ENCODE measurements around the gene ASTE1. TPM values are rescaled to one million over a fixed set of nuclear protein-coding genes. Genes with fewer than 3 reads are reported as not detected.

Gene ASTE1
- polyA plus RNA-seq, 4 donors, result 4.5 to 26.2 (median 8.3) TPM

DNA sequence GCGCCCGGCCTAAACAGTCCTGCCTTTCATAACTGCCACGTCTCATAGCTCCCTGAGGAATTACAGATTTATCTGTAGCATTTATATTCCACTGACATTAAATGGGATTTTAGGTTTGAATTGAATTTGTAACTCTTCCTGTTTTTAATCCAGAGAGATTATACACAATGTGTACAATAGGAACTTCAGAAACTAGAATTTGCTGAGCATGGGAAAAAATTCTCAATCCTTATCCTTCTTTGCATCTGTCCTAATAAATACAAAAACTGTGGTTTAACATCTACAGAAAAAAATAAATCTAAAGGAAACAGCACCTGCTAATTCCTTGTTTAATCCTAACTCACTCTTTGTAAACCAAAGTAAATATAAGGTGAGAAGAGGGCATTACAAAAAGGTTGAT lies 2.2 kb upstream of the ASTE1 start:
- no peaks in the 10 kb centered on the region for H3K27me3 ChIP-seq (ENCODE audit: control insufficient read depth in 3 of 3, insufficient read depth in 3 of 3, low read length in 3 of 3)
- DNase-seq (no peak), FAIRE-seq (no peak)
- H3K27ac ChIP-seq (ENCODE audit: low read depth in 1 of 3, low read length in 2 of 3), result no peak overlapping the region
- H3K4me1 ChIP-seq (ENCODE audit: control insufficient read depth in 3 of 3, insufficient read depth in 2 of 3, low read depth in 1 of 3, low read length in 2 of 3), result peaks cover 3 to 10% (median 6%) of the 10 kb centered on the region in 3 donors
- no peaks in the 10 kb centered on the region for H3K9me3 ChIP-seq (ENCODE audit: control insufficient read depth in 2 of 2, insufficient read depth in 1 of 2, low read depth in 1 of 2, low read length in 1 of 2)
- H3K4me3 ChIP-seq (ENCODE audit: low read depth in 1 of 3, low read length in 3 of 3), result no peak overlapping the region
- 90 to 92% (median 92%) methylated on average over 3 of the region's 3 CpGs for WGBS, 3 donors
- H3K36me3 ChIP-seq (ENCODE audit: control insufficient read depth in 3 of 3, insufficient read depth in 2 of 3, low read depth in 1 of 3, low read length in 3 of 3), result no peaks in the 10 kb centered on the region

DNA sequence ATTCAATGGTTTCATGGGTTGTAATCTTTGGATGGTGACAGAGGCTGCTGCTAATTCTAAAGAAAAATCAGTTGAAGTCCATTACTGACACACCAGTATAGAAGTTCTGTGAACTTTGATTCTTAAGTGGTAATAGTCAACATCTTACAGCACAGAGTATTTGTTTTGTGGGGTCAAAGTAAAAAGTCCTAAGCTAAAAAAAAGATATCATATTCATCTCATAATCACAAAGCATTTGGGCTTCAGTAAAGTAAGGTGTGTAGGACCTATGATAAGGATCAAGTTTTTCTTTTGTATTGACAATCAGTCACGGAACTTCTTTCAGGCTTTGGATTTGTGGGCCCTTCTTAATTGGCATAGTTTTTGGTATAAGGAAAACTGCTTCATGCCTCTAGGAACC lies 1.1 kb downstream of the ASTE1 start:
- FAIRE-seq (peak; percentile 77), DNase-seq (peak; percentile 73)
- H3K27me3 ChIP-seq (ENCODE audit: control insufficient read depth in 3 of 3, insufficient read depth in 3 of 3, low read length in 3 of 3), result no peaks in the 10 kb centered on the region
- H3K9me3 ChIP-seq (ENCODE audit: control insufficient read depth in 2 of 2, insufficient read depth in 1 of 2, low read depth in 1 of 2, low read length in 1 of 2), result no peaks in the 10 kb centered on the region
- H3K4me3 ChIP-seq (ENCODE audit: low read depth in 1 of 3, low read length in 3 of 3), result peak overlapping the region in 2 of 3 donors; percentile 63 to 75
- WGBS, 3 donors, result 8 to 57% (median 44%) methylated on average over 1 of the region's 1 CpG
- H3K36me3 ChIP-seq (ENCODE audit: control insufficient read depth in 3 of 3, insufficient read depth in 2 of 3, low read depth in 1 of 3, low read length in 3 of 3), result peaks cover 0 to 5% (median 2%) of the 10 kb centered on the region in 3 donors
- peak overlapping the region; percentile 45 to 95 (median 94) for H3K27ac ChIP-seq (ENCODE audit: low read depth in 1 of 3, low read length in 2 of 3)
- peaks cover 5 to 21% (median 14%) of the 10 kb centered on the region in 3 donors for H3K4me1 ChIP-seq (ENCODE audit: control insufficient read depth in 3 of 3, insufficient read depth in 2 of 3, low read depth in 1 of 3, low read length in 2 of 3)

DNA sequence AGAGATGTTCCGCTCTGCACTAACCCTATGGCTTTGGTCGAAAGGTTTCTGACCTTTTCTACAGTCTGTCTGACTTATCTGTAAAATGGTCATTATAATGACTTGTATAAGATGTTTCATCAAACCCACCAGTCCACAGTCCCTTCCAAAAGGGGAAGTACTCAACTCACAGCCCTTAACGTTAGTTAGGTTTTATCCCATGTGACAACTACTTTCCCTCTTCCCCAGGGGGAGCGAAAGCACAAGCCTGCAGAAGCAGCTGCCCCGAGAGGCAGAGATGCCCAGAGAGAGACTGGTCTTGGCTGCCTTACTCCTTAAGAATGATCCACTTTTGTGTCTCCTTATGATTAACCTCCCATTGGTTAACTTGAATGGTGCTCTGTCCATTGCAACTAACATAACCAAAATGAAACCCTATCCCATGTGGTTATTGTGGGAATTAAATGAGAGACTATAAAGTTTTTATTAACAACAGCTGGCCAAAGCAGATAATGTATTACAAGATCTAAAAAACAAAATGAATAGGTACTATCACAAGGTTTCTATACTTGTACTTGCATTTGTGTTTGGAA lies 6.4 kb downstream of the ASTE1 start:
- no peak for DNase-seq

DNA sequence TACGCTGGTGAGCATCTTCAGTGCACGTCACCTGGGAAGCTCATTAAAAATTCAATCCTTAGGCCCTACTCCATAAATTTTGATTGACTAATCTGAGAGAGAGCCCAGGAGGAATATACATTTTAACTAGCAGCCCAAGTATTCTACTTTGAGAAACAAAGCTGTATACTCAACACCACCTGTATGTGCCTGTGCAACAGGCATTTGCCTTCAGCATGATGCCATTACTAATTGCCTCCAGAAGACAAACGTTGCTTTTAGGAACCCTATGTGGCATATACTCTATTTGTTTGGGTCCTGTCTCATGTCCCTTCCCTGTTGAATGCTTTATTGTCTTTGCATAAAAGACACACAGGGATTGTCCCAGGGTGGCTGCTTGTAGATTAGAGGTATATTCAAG lies 7.7 kb downstream of the ASTE1 start:
- no peaks in the 10 kb centered on the region for H3K27me3 ChIP-seq (ENCODE audit: control insufficient read depth in 3 of 3, insufficient read depth in 3 of 3, low read length in 3 of 3)
- WGBS, 3 donors, result 83 to 91% (median 89%) methylated on average over 3 of the region's 3 CpGs
- H3K4me3 ChIP-seq (ENCODE audit: low read depth in 1 of 3, low read length in 3 of 3), result no peak overlapping the region
- H3K4me1 ChIP-seq (ENCODE audit: control insufficient read depth in 3 of 3, insufficient read depth in 2 of 3, low read depth in 1 of 3, low read length in 2 of 3), result peaks cover 5 to 17% (median 14%) of the 10 kb centered on the region in 3 donors
- DNase-seq (no peak), FAIRE-seq (no peak)
- no peak overlapping the region for H3K27ac ChIP-seq (ENCODE audit: low read depth in 1 of 3, low read length in 2 of 3)
- H3K36me3 ChIP-seq (ENCODE audit: control insufficient read depth in 3 of 3, insufficient read depth in 2 of 3, low read depth in 1 of 3, low read length in 3 of 3), result peaks cover 5 to 15% (median 8%) of the 10 kb centered on the region in 3 donors
- no peaks in the 10 kb centered on the region for H3K9me3 ChIP-seq (ENCODE audit: control insufficient read depth in 2 of 2, insufficient read depth in 1 of 2, low read depth in 1 of 2, low read length in 1 of 2)

More for the DNA sequence above, 6.4 kb downstream of the ASTE1 start:
- H3K9me3 ChIP-seq (ENCODE audit: control insufficient read depth in 2 of 2, insufficient read depth in 1 of 2, low read depth in 1 of 2, low read length in 1 of 2), result no peaks in the 10 kb centered on the region
- H3K27ac ChIP-seq (ENCODE audit: low read depth in 1 of 3, low read length in 2 of 3), result no peak overlapping the region
- FAIRE-seq, result no peak
- H3K4me1 ChIP-seq (ENCODE audit: control insufficient read depth in 3 of 3, insufficient read depth in 2 of 3, low read depth in 1 of 3, low read length in 2 of 3), result peaks cover 5 to 18% (median 17%) of the 10 kb centered on the region in 3 donors
- no peak overlapping the region for H3K4me3 ChIP-seq (ENCODE audit: low read depth in 1 of 3, low read length in 3 of 3)
- H3K27me3 ChIP-seq (ENCODE audit: control insufficient read depth in 3 of 3, insufficient read depth in 3 of 3, low read length in 3 of 3), result no peaks in the 10 kb centered on the region
- 79 to 87% (median 86%) methylated on average over 5 of the region's 5 CpGs for WGBS, 3 donors
- H3K36me3 ChIP-seq (ENCODE audit: control insufficient read depth in 3 of 3, insufficient read depth in 2 of 3, low read depth in 1 of 3, low read length in 3 of 3), result peaks cover 2 to 13% (median 6%) of the 10 kb centered on the region in 3 donors

DNA sequence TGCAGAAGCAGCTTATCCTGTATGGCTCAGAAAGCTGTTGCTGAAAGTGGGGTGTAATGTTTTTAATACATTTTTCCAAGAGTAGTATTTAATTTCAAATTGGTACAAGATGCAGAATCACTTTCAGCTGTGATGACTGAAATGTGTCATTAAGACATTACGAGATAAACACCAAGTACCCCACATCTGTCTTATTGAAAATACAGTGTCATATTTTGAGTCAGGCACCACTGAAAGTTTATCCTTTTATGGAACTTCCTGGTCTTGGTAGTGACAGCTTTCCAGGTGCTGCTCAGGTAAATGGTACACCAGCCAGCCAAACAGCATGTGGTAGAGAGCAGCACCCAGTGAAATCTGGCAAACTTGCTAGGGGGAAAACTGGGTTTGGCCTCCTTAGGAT lies 16.9 kb downstream of the ASTE1 start:
- no peaks in the 10 kb centered on the region for H3K9me3 ChIP-seq (ENCODE audit: control insufficient read depth in 2 of 2, insufficient read depth in 1 of 2, low read depth in 1 of 2, low read length in 1 of 2)
- peaks cover 5 to 23% (median 8%) of the 10 kb centered on the region in 3 donors for H3K36me3 ChIP-seq (ENCODE audit: control insufficient read depth in 3 of 3, insufficient read depth in 2 of 3, low read depth in 1 of 3, low read length in 3 of 3)
- 84 to 95% (median 87%) methylated on average over 1 of the region's 1 CpG for whole genome bisulfite sequencing, 3 donors
- DNase-seq (no peak), FAIRE-seq (no peak)
- no peaks in the 10 kb centered on the region for H3K4me1 ChIP-seq (ENCODE audit: control insufficient read depth in 3 of 3, insufficient read depth in 2 of 3, low read depth in 1 of 3, low read length in 2 of 3)
- no peak overlapping the region for H3K4me3 ChIP-seq (ENCODE audit: low read depth in 1 of 3, low read length in 3 of 3)
- no peak overlapping the region for H3K27ac ChIP-seq (ENCODE audit: low read depth in 1 of 3, low read length in 2 of 3)
- no peaks in the 10 kb centered on the region for H3K27me3 ChIP-seq (ENCODE audit: control insufficient read depth in 3 of 3, insufficient read depth in 3 of 3, low read length in 3 of 3)

DNA sequence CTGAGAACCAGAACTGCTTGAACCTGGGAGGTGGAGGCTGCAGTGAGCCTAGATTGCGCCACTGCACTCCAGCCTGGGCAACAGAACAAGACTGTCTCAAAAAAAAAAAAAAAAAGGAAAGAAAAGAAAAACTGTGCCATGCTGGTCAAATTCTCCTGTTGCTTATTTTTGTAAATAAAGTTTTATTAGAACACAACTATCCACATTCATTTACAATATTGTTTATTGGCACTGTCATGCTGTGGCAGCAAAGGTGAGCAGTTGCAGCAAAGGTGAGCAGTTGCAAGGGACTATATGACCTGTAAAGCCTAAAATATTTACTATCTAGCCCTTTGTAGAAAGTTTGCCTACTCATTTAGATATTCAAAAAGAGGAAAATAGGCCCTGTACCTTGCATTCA lies 18.3 kb downstream of the ASTE1 start:
- Histone ChIP-seq H3K27ac (ENCODE audit: low read depth in 1 of 3, low read length in 2 of 3) (no peak overlapping the region), H3K9me3 (ENCODE audit: control insufficient read depth in 2 of 2, insufficient read depth in 1 of 2, low read depth in 1 of 2, low read length in 1 of 2) (no peaks in the 10 kb centered on the region), H3K36me3 (ENCODE audit: control insufficient read depth in 3 of 3, insufficient read depth in 2 of 3, low read depth in 1 of 3, low read length in 3 of 3) (peaks cover 4 to 21% (median 5%) of the 10 kb centered on the region in 3 donors), H3K4me3 (ENCODE audit: low read depth in 1 of 3, low read length in 3 of 3) (no peak overlapping the region), H3K4me1 (ENCODE audit: control insufficient read depth in 3 of 3, insufficient read depth in 2 of 3, low read depth in 1 of 3, low read length in 2 of 3) (no peaks in the 10 kb centered on the region), H3K27me3 (ENCODE audit: control insufficient read depth in 3 of 3, insufficient read depth in 3 of 3, low read length in 3 of 3) (no peaks in the 10 kb centered on the region)
- 98 to 100% (median 100%) methylated on average over 1 of the region's 1 CpG for WGBS, 3 donors
- FAIRE-seq, result no peak
- no peak for DNase-seq

DNA sequence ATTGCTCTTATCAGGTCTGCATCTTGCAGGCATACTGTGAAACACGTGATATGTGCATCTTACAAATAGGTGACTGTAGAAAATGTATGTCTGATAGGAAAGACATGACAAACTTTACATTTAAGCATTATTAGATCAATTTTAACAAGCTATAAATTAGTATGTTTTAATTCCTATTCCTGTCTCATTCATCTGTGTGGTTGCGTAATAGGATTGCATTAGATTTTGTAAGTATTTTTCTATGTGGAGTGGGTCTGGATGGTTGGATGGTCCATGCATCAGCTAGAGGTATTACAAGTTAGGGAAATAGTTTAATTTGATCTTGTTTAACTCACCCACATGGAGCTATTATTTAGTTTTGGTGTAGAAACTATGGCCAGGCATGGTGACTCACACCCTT lies 18.8 kb downstream of the ASTE1 start:
- no peak overlapping the region for H3K27ac ChIP-seq (ENCODE audit: low read depth in 1 of 3, low read length in 2 of 3)
- no peaks in the 10 kb centered on the region for H3K4me1 ChIP-seq (ENCODE audit: control insufficient read depth in 3 of 3, insufficient read depth in 2 of 3, low read depth in 1 of 3, low read length in 2 of 3)
- H3K9me3 ChIP-seq (ENCODE audit: control insufficient read depth in 2 of 2, insufficient read depth in 1 of 2, low read depth in 1 of 2, low read length in 1 of 2), result no peaks in the 10 kb centered on the region
- 98 to 100% (median 99%) methylated on average over 2 of the region's 2 CpGs for WGBS, 3 donors
- FAIRE-seq (no peak), DNase-seq (no peak)
- H3K4me3 ChIP-seq (ENCODE audit: low read depth in 1 of 3, low read length in 3 of 3), result no peak overlapping the region
- H3K27me3 ChIP-seq (ENCODE audit: control insufficient read depth in 3 of 3, insufficient read depth in 3 of 3, low read length in 3 of 3), result no peaks in the 10 kb centered on the region
- H3K36me3 ChIP-seq (ENCODE audit: control insufficient read depth in 3 of 3, insufficient read depth in 2 of 3, low read depth in 1 of 3, low read length in 3 of 3), result peaks cover 4 to 21% (median 5%) of the 10 kb centered on the region in 3 donors

DNA sequence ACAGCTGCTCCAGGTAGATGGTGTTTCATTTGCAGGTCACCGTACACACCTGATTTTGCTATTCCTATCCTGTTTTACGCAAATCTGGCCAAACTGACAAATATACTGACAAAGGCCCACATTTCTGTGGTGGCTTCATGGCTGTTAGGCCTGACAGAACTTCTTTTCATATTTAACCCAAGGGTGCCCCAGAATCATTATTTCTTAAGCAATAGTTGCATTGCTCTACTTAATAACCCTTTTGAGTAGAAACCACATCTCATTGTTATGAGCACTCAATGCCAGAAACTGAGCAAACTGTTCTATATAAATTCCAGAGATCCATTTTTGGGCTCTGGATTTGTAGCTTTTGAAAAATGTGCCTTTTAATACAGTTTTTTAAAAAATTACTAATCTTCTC lies 19.4 kb downstream of the ASTE1 start:
- H3K9me3 ChIP-seq (ENCODE audit: control insufficient read depth in 2 of 2, insufficient read depth in 1 of 2, low read depth in 1 of 2, low read length in 1 of 2), result no peaks in the 10 kb centered on the region
- no peak for FAIRE-seq
- no peaks in the 10 kb centered on the region for H3K27me3 ChIP-seq (ENCODE audit: control insufficient read depth in 3 of 3, insufficient read depth in 3 of 3, low read length in 3 of 3)
- H3K27ac ChIP-seq (ENCODE audit: low read depth in 1 of 3, low read length in 2 of 3), result no peak overlapping the region
- no peak for DNase-seq
- 95 to 99% (median 98%) methylated on average over 2 of the region's 2 CpGs for WGBS, 3 donors
- no peak overlapping the region for H3K4me3 ChIP-seq (ENCODE audit: low read depth in 1 of 3, low read length in 3 of 3)
- no peaks in the 10 kb centered on the region for H3K4me1 ChIP-seq (ENCODE audit: control insufficient read depth in 3 of 3, insufficient read depth in 2 of 3, low read depth in 1 of 3, low read length in 2 of 3)
- H3K36me3 ChIP-seq (ENCODE audit: control insufficient read depth in 3 of 3, insufficient read depth in 2 of 3, low read depth in 1 of 3, low read length in 3 of 3), result peaks cover 4 to 20% (median 5%) of the 10 kb centered on the region in 3 donors

DNA sequence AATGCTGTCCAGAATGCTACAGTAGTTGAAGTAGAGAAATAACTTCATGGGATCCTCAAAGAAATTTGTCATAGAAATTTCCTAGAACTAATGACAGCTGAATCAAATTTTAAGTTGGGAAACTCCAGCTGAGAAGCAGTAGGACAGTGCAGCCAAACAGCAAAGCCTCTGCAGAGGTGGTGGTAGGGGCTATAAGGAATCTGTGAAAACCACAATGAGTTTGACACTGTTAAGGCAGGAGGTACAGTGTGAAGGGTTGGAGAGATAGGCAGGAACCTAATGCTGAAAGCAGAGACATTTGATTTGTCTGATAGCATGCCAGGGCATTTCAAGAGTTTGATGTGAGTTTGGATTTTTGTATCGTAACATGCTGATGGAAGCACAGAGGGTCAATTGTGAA lies 22.0 kb downstream of the ASTE1 start:
- peaks cover 4 to 16% (median 4%) of the 10 kb centered on the region in 3 donors for H3K36me3 ChIP-seq (ENCODE audit: control insufficient read depth in 3 of 3, insufficient read depth in 2 of 3, low read depth in 1 of 3, low read length in 3 of 3)
- no peaks in the 10 kb centered on the region for H3K9me3 ChIP-seq (ENCODE audit: control insufficient read depth in 2 of 2, insufficient read depth in 1 of 2, low read depth in 1 of 2, low read length in 1 of 2)
- H3K4me1 ChIP-seq (ENCODE audit: control insufficient read depth in 3 of 3, insufficient read depth in 2 of 3, low read depth in 1 of 3, low read length in 2 of 3), result no peaks in the 10 kb centered on the region
- no peak for FAIRE-seq
- 95 to 97% (median 96%) methylated on average over 1 of the region's 1 CpG for WGBS, 3 donors
- no peak overlapping the region for H3K4me3 ChIP-seq (ENCODE audit: low read depth in 1 of 3, low read length in 3 of 3)
- H3K27me3 ChIP-seq (ENCODE audit: control insufficient read depth in 3 of 3, insufficient read depth in 3 of 3, low read length in 3 of 3), result no peaks in the 10 kb centered on the region
- no peak for DNase-seq
- no peak overlapping the region for H3K27ac ChIP-seq (ENCODE audit: low read depth in 1 of 3, low read length in 2 of 3)

Data from small intestine (tissue), 7 donors.